ENCODE measurements around the gene ASXL1. TPM values are rescaled to one million over a fixed set of nuclear protein-coding genes. Genes with fewer than 3 reads are reported as not detected.

ASXL1 gene
- total RNA-seq, 1 experiment from 2014 or later: 22.7 TPM

- ChIA-PET CTCF (interaction anchor here (0.5 to 3.0 kb wide), 5 partner anchors 9 to 154 kb away, joined by 3 to 19 read pairs (median 3); no protein-coding TSS in a partner anchor), POLR2A (no interaction called here)
- ATAC-seq (no peak), DNase-seq (ENCODE audit: low spot score) (peak; percentile 4)
- no peak for TF ChIP-seq ATF1 (CRISPR knock-in tag; IDR thresholded peaks at IDR 0.05)
- TF ChIP-seq, protein P1, sequence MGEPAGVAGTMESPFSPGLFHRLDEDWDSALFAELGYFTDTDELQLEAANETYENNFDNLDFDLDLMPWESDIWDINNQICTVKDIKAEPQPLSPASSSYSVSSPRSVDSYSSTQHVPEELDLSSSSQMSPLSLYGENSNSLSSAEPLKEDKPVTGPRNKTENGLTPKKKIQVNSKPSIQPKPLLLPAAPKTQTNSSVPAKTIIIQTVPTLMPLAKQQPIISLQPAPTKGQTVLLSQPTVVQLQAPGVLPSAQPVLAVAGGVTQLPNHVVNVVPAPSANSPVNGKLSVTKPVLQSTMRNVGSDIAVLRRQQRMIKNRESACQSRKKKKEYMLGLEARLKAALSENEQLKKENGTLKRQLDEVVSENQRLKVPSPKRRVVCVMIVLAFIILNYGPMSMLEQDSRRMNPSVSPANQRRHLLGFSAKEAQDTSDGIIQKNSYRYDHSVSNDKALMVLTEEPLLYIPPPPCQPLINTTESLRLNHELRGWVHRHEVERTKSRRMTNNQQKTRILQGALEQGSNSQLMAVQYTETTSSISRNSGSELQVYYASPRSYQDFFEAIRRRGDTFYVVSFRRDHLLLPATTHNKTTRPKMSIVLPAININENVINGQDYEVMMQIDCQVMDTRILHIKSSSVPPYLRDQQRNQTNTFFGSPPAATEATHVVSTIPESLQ (CRISPR knock-in tag; IDR thresholded peaks at IDR 0.05): no peak
- TF ChIP-seq ZNF138 (CRISPR knock-in tag; conservative IDR thresholded peaks at IDR 0.05): no peak
- TF ChIP-seq, protein P2, sequence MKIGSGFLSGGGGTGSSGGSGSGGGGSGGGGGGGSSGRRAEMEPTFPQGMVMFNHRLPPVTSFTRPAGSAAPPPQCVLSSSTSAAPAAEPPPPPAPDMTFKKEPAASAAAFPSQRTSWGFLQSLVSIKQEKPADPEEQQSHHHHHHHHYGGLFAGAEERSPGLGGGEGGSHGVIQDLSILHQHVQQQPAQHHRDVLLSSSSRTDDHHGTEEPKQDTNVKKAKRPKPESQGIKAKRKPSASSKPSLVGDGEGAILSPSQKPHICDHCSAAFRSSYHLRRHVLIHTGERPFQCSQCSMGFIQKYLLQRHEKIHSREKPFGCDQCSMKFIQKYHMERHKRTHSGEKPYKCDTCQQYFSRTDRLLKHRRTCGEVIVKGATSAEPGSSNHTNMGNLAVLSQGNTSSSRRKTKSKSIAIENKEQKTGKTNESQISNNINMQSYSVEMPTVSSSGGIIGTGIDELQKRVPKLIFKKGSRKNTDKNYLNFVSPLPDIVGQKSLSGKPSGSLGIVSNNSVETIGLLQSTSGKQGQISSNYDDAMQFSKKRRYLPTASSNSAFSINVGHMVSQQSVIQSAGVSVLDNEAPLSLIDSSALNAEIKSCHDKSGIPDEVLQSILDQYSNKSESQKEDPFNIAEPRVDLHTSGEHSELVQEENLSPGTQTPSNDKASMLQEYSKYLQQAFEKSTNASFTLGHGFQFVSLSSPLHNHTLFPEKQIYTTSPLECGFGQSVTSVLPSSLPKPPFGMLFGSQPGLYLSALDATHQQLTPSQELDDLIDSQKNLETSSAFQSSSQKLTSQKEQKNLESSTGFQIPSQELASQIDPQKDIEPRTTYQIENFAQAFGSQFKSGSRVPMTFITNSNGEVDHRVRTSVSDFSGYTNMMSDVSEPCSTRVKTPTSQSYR (CRISPR knock-in tag; IDR thresholded peaks at IDR 0.05): no peak
- TF ChIP-seq TP53 (CRISPR knock-in tag; IDR thresholded peaks at IDR 0.05): no peak
- TF ChIP-seq NR1H2 (CRISPR knock-in tag; IDR thresholded peaks at IDR 0.05): no peak
- TF ChIP-seq, protein P3, sequence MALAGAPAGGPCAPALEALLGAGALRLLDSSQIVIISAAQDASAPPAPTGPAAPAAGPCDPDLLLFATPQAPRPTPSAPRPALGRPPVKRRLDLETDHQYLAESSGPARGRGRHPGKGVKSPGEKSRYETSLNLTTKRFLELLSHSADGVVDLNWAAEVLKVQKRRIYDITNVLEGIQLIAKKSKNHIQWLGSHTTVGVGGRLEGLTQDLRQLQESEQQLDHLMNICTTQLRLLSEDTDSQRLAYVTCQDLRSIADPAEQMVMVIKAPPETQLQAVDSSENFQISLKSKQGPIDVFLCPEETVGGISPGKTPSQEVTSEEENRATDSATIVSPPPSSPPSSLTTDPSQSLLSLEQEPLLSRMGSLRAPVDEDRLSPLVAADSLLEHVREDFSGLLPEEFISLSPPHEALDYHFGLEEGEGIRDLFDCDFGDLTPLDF (CRISPR knock-in tag; IDR thresholded peaks at IDR 0.05): no peak
- no peak for TF ChIP-seq USF2 (CRISPR knock-in tag; IDR thresholded peaks at IDR 0.05)
- TF ChIP-seq, protein P4, sequence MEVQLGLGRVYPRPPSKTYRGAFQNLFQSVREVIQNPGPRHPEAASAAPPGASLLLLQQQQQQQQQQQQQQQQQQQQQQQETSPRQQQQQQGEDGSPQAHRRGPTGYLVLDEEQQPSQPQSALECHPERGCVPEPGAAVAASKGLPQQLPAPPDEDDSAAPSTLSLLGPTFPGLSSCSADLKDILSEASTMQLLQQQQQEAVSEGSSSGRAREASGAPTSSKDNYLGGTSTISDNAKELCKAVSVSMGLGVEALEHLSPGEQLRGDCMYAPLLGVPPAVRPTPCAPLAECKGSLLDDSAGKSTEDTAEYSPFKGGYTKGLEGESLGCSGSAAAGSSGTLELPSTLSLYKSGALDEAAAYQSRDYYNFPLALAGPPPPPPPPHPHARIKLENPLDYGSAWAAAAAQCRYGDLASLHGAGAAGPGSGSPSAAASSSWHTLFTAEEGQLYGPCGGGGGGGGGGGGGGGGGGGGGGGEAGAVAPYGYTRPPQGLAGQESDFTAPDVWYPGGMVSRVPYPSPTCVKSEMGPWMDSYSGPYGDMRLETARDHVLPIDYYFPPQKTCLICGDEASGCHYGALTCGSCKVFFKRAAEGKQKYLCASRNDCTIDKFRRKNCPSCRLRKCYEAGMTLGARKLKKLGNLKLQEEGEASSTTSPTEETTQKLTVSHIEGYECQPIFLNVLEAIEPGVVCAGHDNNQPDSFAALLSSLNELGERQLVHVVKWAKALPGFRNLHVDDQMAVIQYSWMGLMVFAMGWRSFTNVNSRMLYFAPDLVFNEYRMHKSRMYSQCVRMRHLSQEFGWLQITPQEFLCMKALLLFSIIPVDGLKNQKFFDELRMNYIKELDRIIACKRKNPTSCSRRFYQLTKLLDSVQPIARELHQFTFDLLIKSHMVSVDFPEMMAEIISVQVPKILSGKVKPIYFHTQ (CRISPR knock-in tag; IDR thresholded peaks at IDR 0.05): no peak
- no peak for TF ChIP-seq SMAD4 (CRISPR knock-in tag; IDR thresholded peaks at IDR 0.05)
- no peak for TF ChIP-seq OVOL2 (CRISPR knock-in tag; IDR thresholded peaks at IDR 0.05; ENCODE audit: borderline replicate concordance)
- TF ChIP-seq SMAD3 (CRISPR knock-in tag; IDR thresholded peaks at IDR 0.05; ENCODE audit: borderline replicate concordance): no peak
- Mint-ChIP-seq H3K4me3 (no peak overlapping the region), H3K27me3 (ENCODE audit: low read depth) (no peaks in the 10 kb centered on the region), H3K36me3 (peaks cover 24% of the 10 kb centered on the region), H3K9me3 (no peaks in the 10 kb centered on the region), H3K27ac (no peak overlapping the region), H3K4me1 (peaks cover 8% of the 10 kb centered on the region)
These were observed 89.3 kb downstream of the ASXL1 start for GRCh38 chr20:32447136-32448027.

GRCh38 chr20:32448306-32449056, 90.3 kb downstream of the ASXL1 start:
- H3K4me1 Mint-ChIP-seq: peaks cover 8% of the 10 kb centered on the region
- no peak overlapping the region for H3K27ac Mint-ChIP-seq
- H3K4me3 Mint-ChIP-seq: no peak overlapping the region
- ChIA-PET CTCF (interaction anchor here (0.8 to 3.0 kb wide), 2 partner anchors 8 to 9 kb away, joined by 4 to 19 read pairs; no protein-coding TSS in a partner anchor), POLR2A (no interaction called here)
- DNase-seq (ENCODE audit: low spot score) (peak; percentile 6), ATAC-seq (no peak)
- H3K36me3 Mint-ChIP-seq: peaks cover 30% of the 10 kb centered on the region
- no peaks in the 10 kb centered on the region for H3K27me3 Mint-ChIP-seq (ENCODE audit: low read depth)
- H3K9me3 Mint-ChIP-seq: no peaks in the 10 kb centered on the region
- TF ChIP-seq HMGXB4 (CRISPR knock-in tag; IDR thresholded peaks at IDR 0.05) (no peak), TEAD1 (CRISPR knock-in tag; IDR thresholded peaks at IDR 0.05) (no peak), NFYB (CRISPR knock-in tag; conservative IDR thresholded peaks at IDR 0.05; ENCODE audit: low read depth) (no peak)
- TF ChIP-seq, protein P5, sequence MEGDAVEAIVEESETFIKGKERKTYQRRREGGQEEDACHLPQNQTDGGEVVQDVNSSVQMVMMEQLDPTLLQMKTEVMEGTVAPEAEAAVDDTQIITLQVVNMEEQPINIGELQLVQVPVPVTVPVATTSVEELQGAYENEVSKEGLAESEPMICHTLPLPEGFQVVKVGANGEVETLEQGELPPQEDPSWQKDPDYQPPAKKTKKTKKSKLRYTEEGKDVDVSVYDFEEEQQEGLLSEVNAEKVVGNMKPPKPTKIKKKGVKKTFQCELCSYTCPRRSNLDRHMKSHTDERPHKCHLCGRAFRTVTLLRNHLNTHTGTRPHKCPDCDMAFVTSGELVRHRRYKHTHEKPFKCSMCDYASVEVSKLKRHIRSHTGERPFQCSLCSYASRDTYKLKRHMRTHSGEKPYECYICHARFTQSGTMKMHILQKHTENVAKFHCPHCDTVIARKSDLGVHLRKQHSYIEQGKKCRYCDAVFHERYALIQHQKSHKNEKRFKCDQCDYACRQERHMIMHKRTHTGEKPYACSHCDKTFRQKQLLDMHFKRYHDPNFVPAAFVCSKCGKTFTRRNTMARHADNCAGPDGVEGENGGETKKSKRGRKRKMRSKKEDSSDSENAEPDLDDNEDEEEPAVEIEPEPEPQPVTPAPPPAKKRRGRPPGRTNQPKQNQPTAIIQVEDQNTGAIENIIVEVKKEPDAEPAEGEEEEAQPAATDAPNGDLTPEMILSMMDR (IDR thresholded peaks at IDR 0.05): no peak
